Tibial nerve (tissue), 4 donors: ENCODE data around the gene SLC25A44. TPM values are rescaled to one million over a fixed set of nuclear protein-coding genes. Genes with fewer than 3 reads are reported as not detected.

ENCODE experiments used
- DNase-seq, 2 donors: peaks; one replicate each; pipeline ENCODE4 v3.0.0-alpha.2; 2019; ENCODE audit warnings: low spot score in 2 of 2
- H3K27ac ChIP-seq, 4 donors: fragments of 200-600 bp; sonication (generic) in 3 of 4; one replicate each; pipeline ENCODE4 v1.5.1; 2017 to 2019; ENCODE audit warnings: mild to moderate bottlenecking in 1 of 4
- H3K27me3 ChIP-seq, 2 donors: fragments of 200-600 bp; sonication (generic) in 1 of 2; one replicate each; pipeline versions ENCODE4 v1.5.1 to v1.6.0; 2017 to 2019
- H3K36me3 ChIP-seq, 3 donors: fragments of 200-600 bp; sonication (generic); one replicate each; pipeline ENCODE4 v1.5.1; 2018 to 2019
- H3K4me1 ChIP-seq, 4 donors: fragments of 200-600 bp; sonication (generic) in 3 of 4; one replicate each; pipeline ENCODE4 v1.5.1; 2017 to 2019
- H3K4me3 ChIP-seq, 4 donors: fragments of 200-600 bp; sonication (generic) in 3 of 4; one replicate each; pipeline ENCODE4 v1.5.1; 2017 to 2019; ENCODE audit warnings: mild to moderate bottlenecking in 1 of 4, moderate library complexity in 1 of 4
- H3K9me3 ChIP-seq, 4 donors: fragments of 200-600 bp; sonication (generic) in 3 of 4; one replicate each; pipeline ENCODE4 v1.5.1; 2017 to 2019
- CTCF ChIP-seq, 5 experiments: fragments of 200-600 bp in 3 of 5; fragments of 450-650 bp in 2 of 5; sonication (generic) in 3 of 5; IDR thresholded peaks; one replicate each; pipeline ENCODE4 v1.5.1; 2016 to 2019; ENCODE audit warnings: antibody characterized with exemption in 5 of 5, mild to moderate bottlenecking in 3 of 5, moderate library complexity in 2 of 5
- EP300 ChIP-seq, 2 donors: sonication (generic); formaldehyde crosslinking; IDR thresholded peaks; one replicate each; pipeline ENCODE4 v1.6.1; 2017; ENCODE audit warnings: antibody characterized with exemption in 2 of 2, mild to moderate bottlenecking in 1 of 2
- POLR2A ChIP-seq, 2 donors: fragments of 450-650 bp; IDR thresholded peaks; one replicate each; pipeline ENCODE4 v1.6.1; 2017; ENCODE audit warnings: antibody characterized with exemption in 2 of 2, mild to moderate bottlenecking in 2 of 2, moderate library complexity in 2 of 2
- WGBS, 2 donors: methylation state at CpG; one replicate each; pipeline ENCODE4 v1.1.5; 2018; 5-methylcytosine and 5-hydroxymethylcytosine counted together
- total RNA-seq, 4 donors: library from RNA; depleted of rRNA; stranded (reverse); fragments of >200 nt; gene quantifications; one replicate each; pipeline ENCODE4 v1.1.0, GENCODE V29; 2016

The SLC25A44 gene
- total RNA-seq, 4 donors from 2014 or later, result 9.4 to 25.5 (median 13.6) TPM

GRCh38 chr1:156198831-156199349 is 5.0 kb downstream of the SLC25A44 start:
- no peak overlapping the region for H3K4me3 ChIP-seq
- no peaks in the 10 kb centered on the region for H3K27me3 ChIP-seq
- peaks cover 0 to 46% (median 8%) of the 10 kb centered on the region in 4 donors for H3K4me1 ChIP-seq
- TF ChIP-seq CTCF (IDR thresholded peaks at IDR 0.05) (no peak), POLR2A (IDR thresholded peaks at IDR 0.05) (no peak), EP300 (IDR thresholded peaks at IDR 0.05) (no peak)
- WGBS, 2 donors, result 84 to 86% methylated on average over 5 of the region's 5 CpGs
- DNase-seq, result no peak
- no peak overlapping the region for H3K27ac ChIP-seq
- no peaks in the 10 kb centered on the region for H3K9me3 ChIP-seq
- H3K36me3 ChIP-seq, result peaks cover 0 to 49% (median 0%) of the 10 kb centered on the region in 3 donors

- DNase-seq, result no peak
- no peak overlapping the region for H3K4me3 ChIP-seq
- H3K9me3 ChIP-seq, result no peaks in the 10 kb centered on the region
- TF ChIP-seq POLR2A (IDR thresholded peaks at IDR 0.05) (no peak), EP300 (IDR thresholded peaks at IDR 0.05) (no peak), CTCF (IDR thresholded peaks at IDR 0.05) (no peak)
- peaks cover 0 to 58% (median 0%) of the 10 kb centered on the region in 3 donors for H3K36me3 ChIP-seq
- H3K27me3 ChIP-seq, result no peaks in the 10 kb centered on the region
- H3K4me1 ChIP-seq, result peaks cover 0 to 36% (median 2%) of the 10 kb centered on the region in 4 donors
- 89 to 96% methylated on average over 7 to 8 of the region's 8 CpGs for WGBS, 2 donors
- no peak overlapping the region for H3K27ac ChIP-seq
These were observed 6.1 kb downstream of the SLC25A44 start for GRCh38 chr1:156200044-156200443.

- DNase-seq, result no peak
- peaks cover 0 to 21% (median 0%) of the 10 kb centered on the region in 4 donors for H3K4me1 ChIP-seq
- H3K27ac ChIP-seq, result no peak overlapping the region
- H3K9me3 ChIP-seq, result no peaks in the 10 kb centered on the region
- no peaks in the 10 kb centered on the region for H3K27me3 ChIP-seq
- TF ChIP-seq POLR2A (IDR thresholded peaks at IDR 0.05) (no peak), EP300 (IDR thresholded peaks at IDR 0.05) (no peak), CTCF (IDR thresholded peaks at IDR 0.05) (no peak)
- no peak overlapping the region for H3K4me3 ChIP-seq
- H3K36me3 ChIP-seq, result peaks cover 0 to 77% (median 7%) of the 10 kb centered on the region in 3 donors
These were observed 9.4 kb downstream of the SLC25A44 start for GRCh38 chr1:156203331-156203730.

- Histone ChIP-seq H3K36me3 (peaks cover 0 to 82% (median 7%) of the 10 kb centered on the region in 3 donors), H3K4me1 (peaks cover 0 to 21% (median 0%) of the 10 kb centered on the region in 4 donors), H3K4me3 (no peak overlapping the region), H3K27ac (no peak overlapping the region), H3K27me3 (no peaks in the 10 kb centered on the region), H3K9me3 (no peaks in the 10 kb centered on the region)
- no peak for DNase-seq
- TF ChIP-seq POLR2A (IDR thresholded peaks at IDR 0.05) (no peak), CTCF (IDR thresholded peaks at IDR 0.05) (no peak), EP300 (IDR thresholded peaks at IDR 0.05) (no peak)
- 92 to 94% methylated on average over 3 of the region's 3 CpGs for WGBS, 2 donors
These were observed 10.8 kb downstream of the SLC25A44 start for GRCh38 chr1:156204686-156205085.

- H3K36me3 ChIP-seq, result peaks cover 0 to 54% (median 4%) of the 10 kb centered on the region in 3 donors
These were observed 17.3 kb downstream of the SLC25A44 start for GRCh38 chr1:156211243-156211642.

More at GRCh38 chr1:156211243-156211642, 17.3 kb downstream of the SLC25A44 start:
- no peak overlapping the region for H3K4me3 ChIP-seq
- 87 to 97% methylated on average over 3 of the region's 3 CpGs for WGBS, 2 donors
- no peaks in the 10 kb centered on the region for H3K27me3 ChIP-seq
- no peak overlapping the region for H3K27ac ChIP-seq
- H3K9me3 ChIP-seq, result no peaks in the 10 kb centered on the region
- no peak for TF ChIP-seq POLR2A (IDR thresholded peaks at IDR 0.05)
- no peak for TF ChIP-seq EP300 (IDR thresholded peaks at IDR 0.05)
- TF ChIP-seq CTCF (IDR thresholded peaks at IDR 0.05), result no peak
- no peak for DNase-seq
- H3K4me1 ChIP-seq, result peaks cover 0 to 30% (median 14%) of the 10 kb centered on the region in 4 donors
